HG02973 (cell line): ENCODE measurements around the gene PLEKHA7.
"Not testable (repeated sequence)": the region's sequence is repeated elsewhere in the genome, so short reads cannot be mapped to it uniquely, and the experiment has no call there.

Source experiments
- ATAC-seq: cut with Tn5 transposase; IDR thresholded peaks from one replicate; pipeline ENCODE4 v1.9.1; 2021; ENCODE audit warnings: moderate library complexity; ENCODE audit not compliant: unreplicated experiment

Gene PLEKHA7

GRCh38 chr11:17014321-17014832 is at the start of gene PLEKHA7:
Gene PLEKHA7, minus strand, starts transcription at chr11:17014414. Its CDS starts 13 bp downstream, at chr11:17014401.
- no peak for ATAC-seq

- peak; percentile 66 for ATAC-seq
Measured at GRCh38 chr11:17063171-17064002, 49.2 kb upstream of the PLEKHA7 start.

- not testable (repeated sequence) for ATAC-seq
Measured at GRCh38 chr11:17051146-17051545, 36.9 kb upstream of the PLEKHA7 start.

- ATAC-seq, result not testable (repeated sequence)
Measured at GRCh38 chr11:17048491-17048890, 34.3 kb upstream of the PLEKHA7 start.

GRCh38 chr11:17046690-17047089 is 32.5 kb upstream of the PLEKHA7 start:
- no peak for ATAC-seq

- no peak for ATAC-seq
Measured at GRCh38 chr11:17036666-17037658, 22.7 kb upstream of the PLEKHA7 start.

- not testable (repeated sequence) for ATAC-seq
Measured at GRCh38 chr11:17034027-17034426, 19.8 kb upstream of the PLEKHA7 start.

- no peak for ATAC-seq
Measured at GRCh38 chr11:17026487-17027082, 12.4 kb upstream of the PLEKHA7 start.

GRCh38 chr11:17024924-17025323 is 10.7 kb upstream of the PLEKHA7 start:
- no peak for ATAC-seq

- ATAC-seq, result no peak
Measured at GRCh38 chr11:17021511-17021910, 7.3 kb upstream of the PLEKHA7 start.

GRCh38 chr11:17020831-17021230 is 6.6 kb upstream of the PLEKHA7 start:
- no peak for ATAC-seq

GRCh38 chr11:17019232-17019631 is 5.0 kb upstream of the PLEKHA7 start:
- no peak for ATAC-seq

GRCh38 chr11:17015627-17016126 is 1.5 kb upstream of the PLEKHA7 start:
- no peak for ATAC-seq

GRCh38 chr11:17014833-17015626 is 816 bp upstream of the PLEKHA7 start:
- ATAC-seq, result no peak

GRCh38 chr11:17013548-17014320 is 480 bp downstream of the PLEKHA7 start:
- ATAC-seq, result no peak

- ATAC-seq, result no peak
Measured at GRCh38 chr11:17012712-17013547, 1.3 kb downstream of the PLEKHA7 start.

GRCh38 chr11:17012179-17012578 is 2.0 kb downstream of the PLEKHA7 start:
- no peak for ATAC-seq

GRCh38 chr11:17010851-17011420 is 3.3 kb downstream of the PLEKHA7 start:
- no peak for ATAC-seq
